Breast epithelium (tissue), 4 donors: ENCODE results near the gene IPCEF1. TPM values are rescaled to one million over a fixed set of nuclear protein-coding genes. Genes with fewer than 3 reads are reported as not detected.

ENCODE experiments used
- DNase-seq, 2 donors: peaks; one replicate each; pipeline ENCODE4 v3.0.0-alpha.2; 2019; ENCODE audit warnings: low spot score in 2 of 2
- H3K27ac ChIP-seq, 2 donors: fragments of 200-600 bp; sonication (generic) in 1 of 2; one replicate each; pipeline ENCODE4 v1.5.1; 2016 to 2019; ENCODE audit warnings: mild to moderate bottlenecking in 1 of 2
- H3K27me3 ChIP-seq, 2 donors: fragments of 200-600 bp; sonication (generic) in 1 of 2; one replicate each; pipeline versions ENCODE4 v1.5.1 to v1.6.0; 2017 to 2019; ENCODE audit warnings: control low read depth in 1 of 2, mild to moderate bottlenecking in 1 of 2
- H3K36me3 ChIP-seq: fragments of 200-600 bp; one replicate; pipeline ENCODE4 v1.5.1; 2019
- H3K4me1 ChIP-seq, 2 donors: fragments of 200-600 bp; sonication (generic); one replicate each; pipeline ENCODE4 v1.5.1; 2016 to 2019; ENCODE audit warnings: control low read depth in 1 of 2
- H3K4me3 ChIP-seq, 3 donors: fragments of 200-600 bp; sonication (generic); 1 replicate in 2 of 3; 2 replicates in 1 of 3; pipeline ENCODE4 v1.5.1; 2016 to 2019; ENCODE audit warnings: mild to moderate bottlenecking in 3 of 3, moderate library complexity in 2 of 3
- H3K9me3 ChIP-seq, 2 donors: fragments of 200-600 bp; sonication (generic) in 1 of 2; one replicate each; pipeline ENCODE4 v1.5.1; 2016 to 2019; ENCODE audit warnings: control low read depth in 1 of 2
- POLR2A ChIP-seq: fragments of 450-650 bp; IDR thresholded peaks from one replicate; pipeline ENCODE4 v1.6.1; 2016; ENCODE audit warnings: antibody characterized with exemption, mild to moderate bottlenecking, moderate library complexity
- POLR2AphosphoS5 ChIP-seq, 3 donors: sonication (generic); formaldehyde crosslinking; IDR thresholded peaks; one replicate each; pipeline ENCODE4 v1.6.1; 2017; ENCODE audit warnings: antibody characterized with exemption in 3 of 3
- intact Hi-C: fragments of 100-400 bp; cut with DNase I; formaldehyde crosslinking; loops from one replicate; pipeline ENCODE4 v1.15.1; 2023; ENCODE audit warnings: low total_unique reads
- total RNA-seq, 3 donors: library from RNA; depleted of rRNA; stranded (reverse); fragments of >200 nt; gene quantifications; one replicate each; pipeline ENCODE4 v1.1.0, GENCODE V29; 2016
- TF ChIP-seq, protein P1 (sequence below), 3 donors: fragments of 450-650 bp; IDR thresholded peaks; one replicate each; pipeline ENCODE4 v1.5.1; 2016 to 2017; ENCODE audit warnings: antibody characterized with exemption in 3 of 3, mild to moderate bottlenecking in 3 of 3, moderate library complexity in 3 of 3

IPCEF1 gene
- total RNA-seq, 3 donors from 2014 or later = 3.7 to 6.7 (median 5.6) TPM

DNA sequence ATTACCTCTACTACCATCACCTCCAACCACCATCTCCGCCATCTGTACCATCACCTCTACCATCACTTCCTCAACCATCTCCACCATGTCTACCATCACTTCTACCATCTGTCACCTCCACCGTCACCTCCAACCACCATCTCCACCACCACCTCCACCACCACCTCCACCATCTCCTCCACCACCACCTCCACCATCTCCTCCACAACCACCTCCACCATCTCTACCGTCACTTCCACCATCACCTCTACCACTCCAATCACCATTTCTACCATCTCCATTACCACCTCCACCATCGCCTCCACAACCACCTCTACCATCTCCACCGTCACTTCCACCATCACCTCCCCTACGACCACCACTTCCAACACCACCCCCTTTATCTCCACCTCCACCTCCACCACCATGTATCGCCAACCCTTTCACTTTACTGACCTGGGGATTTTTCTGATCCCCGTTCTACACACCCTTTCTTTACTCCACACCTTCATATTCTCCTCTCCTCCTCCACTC lies 2.3 kb downstream of the IPCEF1 start:
- no peak for DNase-seq
- TF ChIP-seq, protein P1, sequence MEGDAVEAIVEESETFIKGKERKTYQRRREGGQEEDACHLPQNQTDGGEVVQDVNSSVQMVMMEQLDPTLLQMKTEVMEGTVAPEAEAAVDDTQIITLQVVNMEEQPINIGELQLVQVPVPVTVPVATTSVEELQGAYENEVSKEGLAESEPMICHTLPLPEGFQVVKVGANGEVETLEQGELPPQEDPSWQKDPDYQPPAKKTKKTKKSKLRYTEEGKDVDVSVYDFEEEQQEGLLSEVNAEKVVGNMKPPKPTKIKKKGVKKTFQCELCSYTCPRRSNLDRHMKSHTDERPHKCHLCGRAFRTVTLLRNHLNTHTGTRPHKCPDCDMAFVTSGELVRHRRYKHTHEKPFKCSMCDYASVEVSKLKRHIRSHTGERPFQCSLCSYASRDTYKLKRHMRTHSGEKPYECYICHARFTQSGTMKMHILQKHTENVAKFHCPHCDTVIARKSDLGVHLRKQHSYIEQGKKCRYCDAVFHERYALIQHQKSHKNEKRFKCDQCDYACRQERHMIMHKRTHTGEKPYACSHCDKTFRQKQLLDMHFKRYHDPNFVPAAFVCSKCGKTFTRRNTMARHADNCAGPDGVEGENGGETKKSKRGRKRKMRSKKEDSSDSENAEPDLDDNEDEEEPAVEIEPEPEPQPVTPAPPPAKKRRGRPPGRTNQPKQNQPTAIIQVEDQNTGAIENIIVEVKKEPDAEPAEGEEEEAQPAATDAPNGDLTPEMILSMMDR (IDR thresholded peaks at IDR 0.05) = no peak
- TF ChIP-seq POLR2AphosphoS5 (IDR thresholded peaks at IDR 0.05) (no peak), POLR2A (no peak)
- intact Hi-C loops = no loop called here
- Histone ChIP-seq H3K9me3 (no peaks in the 10 kb centered on the region), H3K4me3 (no peak overlapping the region), H3K27me3 (no peaks in the 10 kb centered on the region), H3K4me1 (no peaks in the 10 kb centered on the region), H3K36me3 (no peaks in the 10 kb centered on the region), H3K27ac (no peak overlapping the region)

DNA sequence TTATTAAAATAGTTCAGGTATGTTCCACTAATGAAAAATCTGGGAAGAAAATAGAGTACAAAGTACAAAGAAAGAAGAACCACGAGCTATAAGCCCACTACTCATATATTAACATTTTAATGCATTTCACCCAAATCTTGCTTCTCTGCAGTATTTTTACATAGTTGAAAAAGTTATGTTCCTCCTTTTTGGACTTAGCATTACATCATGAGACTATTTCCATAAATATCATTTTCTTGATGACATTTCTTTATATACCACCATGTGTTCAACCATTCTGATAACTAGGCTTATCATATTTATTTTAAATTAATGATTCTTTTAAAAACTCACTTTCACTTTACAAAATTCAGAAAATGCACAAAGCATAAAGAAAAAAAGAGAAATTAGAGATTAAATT lies 3.0 kb downstream of the IPCEF1 start:
- no peak overlapping the region for H3K27ac ChIP-seq
- TF ChIP-seq POLR2AphosphoS5 (IDR thresholded peaks at IDR 0.05) = no peak
- TF ChIP-seq, protein P1 (IDR thresholded peaks at IDR 0.05) = no peak
- TF ChIP-seq POLR2A = no peak

DNA sequence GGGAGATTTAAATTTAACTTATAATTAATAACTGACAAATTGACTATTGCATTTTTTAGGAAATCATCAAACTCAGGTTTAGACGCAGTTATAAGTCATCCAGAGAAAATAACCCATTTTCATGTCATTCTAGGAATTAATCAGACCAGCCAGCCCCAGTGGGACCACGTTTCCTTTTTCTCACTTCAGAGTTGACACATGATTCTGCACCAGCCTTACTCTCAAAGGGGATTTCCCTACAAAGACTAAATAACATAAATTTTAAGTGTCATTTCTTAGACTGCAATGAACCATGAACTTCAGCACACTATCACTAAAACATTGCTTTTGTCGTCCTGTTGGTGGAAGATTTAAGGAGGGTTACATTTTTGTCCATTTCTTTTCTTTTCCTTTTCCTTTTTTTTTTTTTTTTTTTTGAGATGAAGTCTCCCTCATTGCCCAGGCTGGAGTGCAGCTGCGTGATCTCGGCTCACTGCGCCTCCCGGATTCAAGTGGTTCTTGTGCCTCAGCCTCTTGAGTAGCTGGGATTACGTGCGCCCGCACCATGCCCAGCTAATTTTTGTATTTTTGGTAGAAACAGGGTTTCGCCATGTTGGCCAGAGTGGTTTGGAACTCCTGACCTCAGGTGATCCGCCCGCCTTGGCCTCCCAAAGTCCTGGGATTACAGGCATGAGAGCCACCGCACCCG lies 3.6 kb downstream of the IPCEF1 start:
- Histone ChIP-seq H3K36me3 (no peaks in the 10 kb centered on the region), H3K27ac (no peak overlapping the region), H3K9me3 (no peaks in the 10 kb centered on the region), H3K4me1 (no peaks in the 10 kb centered on the region), H3K27me3 (no peaks in the 10 kb centered on the region), H3K4me3 (no peak overlapping the region)
- TF ChIP-seq POLR2A = no peak
- TF ChIP-seq, protein P1 (IDR thresholded peaks at IDR 0.05) = no peak
- no peak for TF ChIP-seq POLR2AphosphoS5 (IDR thresholded peaks at IDR 0.05)
- intact Hi-C loops = no loop called here
- no peak for DNase-seq

More for the DNA sequence above, 3.0 kb downstream of the IPCEF1 start:
- H3K9me3 ChIP-seq = no peaks in the 10 kb centered on the region
- no peaks in the 10 kb centered on the region for H3K4me1 ChIP-seq
- DNase-seq = no peak
- no peaks in the 10 kb centered on the region for H3K36me3 ChIP-seq
- intact Hi-C loops = no loop called here
- no peak overlapping the region for H3K4me3 ChIP-seq
- H3K27me3 ChIP-seq = no peaks in the 10 kb centered on the region

- Histone ChIP-seq H3K27ac (no peak overlapping the region), H3K4me3 (no peak overlapping the region), H3K27me3 (no peaks in the 10 kb centered on the region), H3K9me3 (no peaks in the 10 kb centered on the region), H3K4me1 (no peaks in the 10 kb centered on the region), H3K36me3 (no peaks in the 10 kb centered on the region)
- TF ChIP-seq POLR2A = no peak
- no peak for TF ChIP-seq POLR2AphosphoS5 (IDR thresholded peaks at IDR 0.05)
- TF ChIP-seq, protein P1 (IDR thresholded peaks at IDR 0.05) = no peak
- intact Hi-C loops = no loop called here
- no peak for DNase-seq
Observed at GRCh38 chr6:154350293-154350692, 6.3 kb downstream of the IPCEF1 start.

GRCh38 chr6:154347981-154348380 lies 8.6 kb downstream of the IPCEF1 start:
- no peak overlapping the region for H3K4me3 ChIP-seq
- no peak for DNase-seq
- intact Hi-C loops = no loop called here
- no peaks in the 10 kb centered on the region for H3K9me3 ChIP-seq
- TF ChIP-seq POLR2A = no peak
- TF ChIP-seq POLR2AphosphoS5 (IDR thresholded peaks at IDR 0.05) = no peak
- TF ChIP-seq, protein P1 (IDR thresholded peaks at IDR 0.05) = no peak
- H3K27ac ChIP-seq = no peak overlapping the region
- no peaks in the 10 kb centered on the region for H3K27me3 ChIP-seq
- H3K4me1 ChIP-seq = no peaks in the 10 kb centered on the region
- H3K36me3 ChIP-seq = no peaks in the 10 kb centered on the region
